Activated CD8-positive, alpha-beta memory T cell treated with anti-CD3 and anti-CD28 coated beads, Interleukin-2, amount 50 U/mL, for 4 hours (primary cell): ENCODE results near the gene TPPP.
"Not testable (repeated sequence)": the region's sequence is repeated elsewhere in the genome, so short reads cannot be mapped to it uniquely, and the experiment has no call there.

Experiments used
- DNase-seq: peaks from one replicate; pipeline ENCODE4 v3.0.0-alpha.2; 2020

Gene TPPP

DNA sequence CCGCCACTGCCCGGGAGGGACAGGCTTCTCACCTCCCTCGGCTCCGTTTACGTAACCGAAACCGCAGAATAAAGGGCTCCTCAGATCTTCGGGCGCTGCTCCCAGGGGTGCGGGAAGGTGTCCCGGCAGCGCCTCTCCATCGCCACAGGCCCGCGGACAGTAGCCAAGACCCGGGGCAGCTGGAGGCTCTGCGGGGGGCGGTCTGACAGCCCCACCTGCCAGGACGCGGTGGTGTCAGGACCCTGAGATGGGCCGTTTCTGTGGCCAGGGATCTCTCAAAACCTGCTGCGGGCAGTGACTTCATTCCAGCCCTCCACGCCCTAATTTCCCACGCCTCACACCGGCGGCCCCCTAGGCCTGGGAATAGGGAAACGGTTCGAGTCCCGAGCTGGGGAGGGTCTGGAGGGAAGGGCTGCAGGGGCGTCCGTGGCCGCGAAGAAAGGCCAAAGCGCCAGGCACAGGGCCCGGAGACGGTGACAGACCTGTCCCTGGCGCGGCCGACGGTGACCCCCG, 567 bp downstream of the TPPP start:
- not testable (repeated sequence) for DNase-seq

GRCh38 chr5:691817-692528, 1.2 kb downstream of the TPPP start:
- DNase-seq, result no peak

DNA sequence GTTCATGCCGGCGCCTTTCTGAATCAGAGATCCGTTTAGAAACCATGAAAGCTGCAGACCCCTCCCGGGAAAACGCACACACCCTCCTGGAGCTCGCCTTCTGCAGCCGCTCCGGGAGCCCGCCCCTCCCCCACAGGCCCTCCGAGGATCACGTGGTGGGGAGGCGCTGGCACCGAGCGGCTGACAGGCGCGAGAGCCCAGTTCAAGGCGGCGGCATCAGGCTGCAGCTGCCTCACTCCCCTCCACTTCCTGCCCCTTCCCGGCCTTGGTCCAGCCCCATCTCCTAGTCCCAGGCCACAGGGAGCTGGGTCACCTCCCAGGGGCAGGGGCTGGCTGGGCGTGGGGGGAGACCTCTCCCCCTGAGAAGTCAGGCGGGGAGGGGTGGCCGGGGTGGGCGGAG, 2.1 kb downstream of the TPPP start:
- not testable (repeated sequence) for DNase-seq

DNA sequence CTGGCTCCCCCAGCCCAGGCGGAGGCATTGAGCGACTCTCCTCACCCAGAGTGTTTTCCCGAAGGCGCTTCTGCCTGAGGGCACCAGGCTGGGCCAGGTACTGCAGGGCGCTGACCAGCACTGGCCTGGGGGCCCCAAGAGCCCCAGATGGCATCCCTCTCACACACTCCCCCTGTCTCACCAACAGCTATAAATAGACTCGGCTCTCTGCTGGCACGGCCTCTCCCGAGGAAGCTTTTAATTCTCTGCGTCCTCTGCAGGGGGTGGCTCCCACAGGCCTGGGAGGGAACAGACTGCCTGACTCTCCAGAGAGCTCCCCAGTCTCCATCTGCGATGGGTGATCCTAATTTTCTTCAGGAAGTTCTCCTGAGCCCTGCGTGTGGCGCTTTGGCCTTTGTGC, 2.9 kb downstream of the TPPP start:
- DNase-seq, result not testable (repeated sequence)

GRCh38 chr5:688348-689010, 4.7 kb downstream of the TPPP start:
- DNase-seq, result peak; percentile 14

DNA sequence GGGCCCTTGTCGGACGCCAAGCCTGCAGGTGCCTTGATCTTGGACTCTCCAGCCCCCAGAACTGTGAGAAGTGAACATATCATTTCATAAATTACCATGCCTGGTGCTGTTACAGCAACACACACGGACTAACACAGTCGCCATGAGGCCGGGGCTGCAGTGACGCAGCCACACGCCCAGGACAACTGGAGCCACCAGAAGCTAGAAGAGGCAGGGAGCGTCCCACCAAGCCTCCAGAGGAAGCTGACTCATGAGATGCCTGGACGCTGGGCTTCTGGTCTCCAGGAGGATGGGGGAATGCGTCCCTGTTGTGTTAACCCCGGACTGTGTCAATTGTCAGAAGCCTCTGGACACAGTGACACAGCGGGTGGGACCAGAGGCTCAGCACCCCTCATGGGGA, 6.2 kb downstream of the TPPP start:
- not testable (repeated sequence) for DNase-seq

- DNase-seq, result not testable (repeated sequence)
Measured at GRCh38 chr5:686172-686523, 7.0 kb downstream of the TPPP start.

DNA sequence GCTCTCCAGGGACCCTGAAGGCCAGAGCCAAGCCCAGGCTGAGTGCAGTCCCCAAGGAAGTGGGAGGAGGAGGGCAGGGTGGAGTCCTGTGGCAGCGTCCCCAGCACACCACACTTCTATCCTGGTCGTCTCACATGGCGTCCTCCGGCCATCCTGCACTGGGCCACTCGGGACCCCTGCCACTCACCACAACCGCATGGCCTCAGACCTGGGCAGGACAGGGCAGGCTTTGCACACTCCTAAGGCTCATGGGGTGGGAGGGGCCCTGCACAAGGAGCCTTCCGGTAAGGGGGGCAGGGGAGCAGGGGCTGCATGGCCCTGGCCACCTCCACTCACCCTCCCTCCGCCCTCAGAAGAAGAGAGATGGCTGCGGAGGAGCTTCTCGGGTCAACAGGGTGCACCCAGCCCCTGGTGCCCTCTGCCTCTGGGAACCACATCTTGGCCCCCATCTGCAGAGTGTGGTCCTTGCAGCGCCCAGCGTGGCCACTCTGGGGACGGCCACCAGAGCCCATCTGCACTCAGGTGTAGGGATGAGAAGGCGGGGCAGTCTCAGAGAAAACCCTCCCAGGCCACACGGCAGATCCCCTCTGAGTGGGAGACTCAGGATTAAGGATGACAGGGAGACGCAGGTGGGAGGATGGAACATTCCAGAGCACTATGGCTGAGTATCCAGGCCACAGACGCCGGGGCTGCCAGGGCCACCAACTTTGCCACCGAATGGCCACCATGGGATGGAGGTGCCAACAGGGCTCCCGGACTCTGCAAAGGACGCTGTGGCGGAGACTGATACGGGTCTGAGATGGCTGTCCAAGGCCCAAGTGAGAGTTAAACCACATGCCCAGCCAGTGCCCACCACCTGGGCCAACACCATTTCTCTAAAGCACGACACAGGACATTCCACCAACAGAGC, 7.6 kb downstream of the TPPP start:
- DNase-seq, result no peak

DNA sequence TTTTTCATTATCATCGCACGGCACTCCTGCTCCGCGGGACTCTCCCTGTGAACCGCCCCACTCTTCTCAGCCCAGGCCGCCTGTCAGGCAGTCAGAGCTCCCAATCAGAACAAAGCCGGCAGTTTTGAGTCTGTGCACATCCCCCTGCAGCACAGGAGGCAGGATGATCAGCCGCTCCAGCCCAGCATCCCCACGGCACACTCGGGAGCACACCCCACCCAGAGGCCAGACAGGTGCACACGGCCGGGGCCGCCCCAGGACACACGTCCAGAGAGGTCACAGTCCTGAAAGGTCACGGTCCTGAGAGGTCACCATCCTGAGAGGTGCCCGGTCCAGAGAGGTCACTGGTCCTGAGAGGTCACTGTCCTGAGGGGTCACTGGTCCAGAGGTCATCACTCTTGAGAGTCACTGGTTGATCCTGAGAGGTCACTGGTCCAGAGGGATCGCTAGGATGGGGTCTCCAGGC, 8.4 kb downstream of the TPPP start:
- no peak for DNase-seq

- DNase-seq, result peak; percentile 12
Measured at GRCh38 chr5:683551-684481, 9.3 kb downstream of the TPPP start.

DNA sequence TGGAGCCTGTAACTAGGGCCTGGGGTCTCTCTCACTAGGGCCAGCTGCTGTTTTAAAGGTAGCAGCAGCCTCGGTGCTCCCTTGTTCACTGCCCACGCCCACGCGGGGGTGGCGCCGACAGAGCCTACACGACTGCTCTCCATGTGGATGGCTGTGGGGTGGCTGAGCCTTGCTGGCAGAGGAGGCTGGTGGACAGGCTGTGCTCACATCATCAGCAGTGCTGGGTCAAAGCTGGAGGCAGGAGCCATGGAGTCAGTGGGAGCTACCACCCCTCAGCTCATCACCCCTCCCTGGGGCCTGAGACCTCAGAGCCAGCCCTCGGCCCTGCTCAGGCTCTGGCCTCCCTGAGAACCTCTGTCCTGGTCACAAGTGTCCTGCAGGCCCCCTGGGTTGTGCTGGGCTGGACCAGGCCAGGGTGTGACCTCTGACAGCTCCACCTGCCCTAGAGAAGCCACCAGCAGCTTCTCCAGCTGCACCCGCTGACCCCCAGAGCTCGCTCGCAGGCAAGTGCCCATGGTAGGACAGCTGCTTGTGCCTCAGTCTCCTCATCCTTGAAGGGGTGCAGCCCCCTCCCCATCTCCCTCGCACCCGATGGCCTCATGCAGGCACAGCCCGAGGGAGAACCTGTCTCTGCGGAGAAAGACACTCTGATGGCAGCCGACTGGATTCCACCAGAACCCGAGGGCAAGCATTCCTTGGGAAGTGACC, 10.3 kb downstream of the TPPP start:
- not testable (repeated sequence) for DNase-seq

- not testable (repeated sequence) for DNase-seq
Measured at GRCh38 chr5:682216-682615, 10.9 kb downstream of the TPPP start.

- peak; percentile 12 for DNase-seq
Measured at GRCh38 chr5:681317-682191, 11.6 kb downstream of the TPPP start.

GRCh38 chr5:680836-681235, 12.3 kb downstream of the TPPP start:
- not testable (repeated sequence) for DNase-seq

DNA sequence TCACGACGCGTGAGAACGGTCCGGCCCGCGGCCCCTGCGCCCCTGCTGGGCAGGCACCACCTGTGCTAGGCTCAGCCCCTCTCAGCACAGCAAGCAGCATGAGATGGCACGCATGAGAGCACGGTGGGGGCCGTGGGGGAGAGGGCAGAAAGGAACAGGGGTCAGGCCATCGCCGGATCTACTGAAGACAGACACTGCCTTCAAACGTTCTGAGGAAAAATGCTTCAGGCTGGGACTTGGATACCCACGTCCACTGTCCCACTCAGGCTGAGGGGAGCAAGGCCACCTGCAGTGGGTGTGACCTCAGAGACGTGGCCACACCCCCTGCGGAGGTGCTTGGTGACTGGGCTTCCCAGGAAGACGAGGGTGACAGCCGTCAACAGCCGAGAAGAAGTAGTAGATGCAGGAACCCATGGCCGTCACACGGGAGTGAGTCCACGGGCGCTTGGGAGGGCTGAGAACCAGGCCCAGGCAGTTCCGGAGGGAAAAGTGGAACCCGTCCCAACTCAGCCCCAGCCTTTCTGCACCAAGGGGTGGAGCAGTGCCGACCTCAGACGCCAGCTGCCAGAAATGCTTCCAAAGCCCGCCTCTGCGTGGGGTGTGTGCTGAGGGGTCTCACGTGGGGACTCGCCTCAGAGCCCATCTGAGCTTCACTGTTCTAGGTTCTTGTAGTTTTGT, 12.9 kb downstream of the TPPP start:
- not testable (repeated sequence) for DNase-seq

DNA sequence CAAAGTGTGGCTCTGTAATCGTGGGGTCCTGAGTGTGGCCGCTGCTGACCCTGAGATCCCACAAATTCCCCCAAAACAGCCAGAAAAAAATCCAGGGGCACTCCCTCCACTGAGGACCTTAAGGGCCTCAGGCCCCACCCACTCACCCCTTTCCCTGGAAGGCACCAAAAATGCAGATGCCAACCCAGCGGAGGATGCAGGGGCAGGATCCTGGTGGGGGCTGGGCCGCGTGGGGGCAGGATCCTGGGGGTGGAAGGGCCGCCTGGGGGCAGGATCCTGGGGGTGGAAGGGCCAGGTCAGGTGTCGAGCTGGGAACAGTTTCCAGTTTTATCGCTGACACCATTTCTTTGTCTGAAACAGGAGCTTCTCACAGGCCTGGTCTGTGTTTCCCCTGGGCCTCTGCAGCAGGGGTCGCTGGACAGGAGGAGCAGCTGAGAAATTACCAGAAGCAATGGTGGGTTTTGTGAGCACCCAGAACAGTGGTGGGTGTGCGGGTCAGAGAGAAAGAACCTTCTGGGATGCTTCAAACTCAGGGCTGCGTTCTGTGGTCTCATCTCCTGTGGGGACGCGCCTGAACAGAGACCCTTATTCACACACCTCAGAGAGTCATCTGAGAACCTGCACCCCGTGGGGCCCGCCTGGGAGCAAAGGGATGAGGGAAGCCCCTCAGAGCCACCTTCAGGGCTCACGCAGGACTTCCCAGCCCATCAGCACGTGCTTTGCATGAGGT, 13.8 kb downstream of the TPPP start:
- DNase-seq, result not testable (repeated sequence)

- not testable (repeated sequence) for DNase-seq
Measured at GRCh38 chr5:678521-678920, 14.6 kb downstream of the TPPP start.

- no peak for DNase-seq
Measured at GRCh38 chr5:677131-678101, 15.7 kb downstream of the TPPP start.
